Left lung (tissue), 10 donors: ENCODE measurements around the gene ZNF462. TPM values are rescaled to one million over a fixed set of nuclear protein-coding genes. Genes with fewer than 3 reads are reported as not detected.

ENCODE experiments used
- ATAC-seq: fragments of 200-7000 bp; cut with Tn5 transposase; one replicate; pipeline ENCODE4 v1.9.1; 2020; ENCODE audit warnings: moderate library complexity
- DNase-seq, 4 donors: peaks; one replicate each; pipeline ENCODE4 v3.0.0-alpha.2; 2013 to 2020
- H3K27ac ChIP-seq, 2 donors: fragments of 200-600 bp; sonication (generic) in 1 of 2; one replicate each; pipeline versions ENCODE4 v1.5.0 to v1.8.0; 2020 to 2021
- H3K27me3 ChIP-seq, 2 donors: fragments of 200-600 bp; sonication (generic) in 1 of 2; one replicate each; pipeline versions ENCODE4 v1.5.0 to v1.8.0; 2020 to 2021
- H3K36me3 ChIP-seq, 2 donors: fragments of 200-600 bp; sonication (generic) in 1 of 2; one replicate each; pipeline versions ENCODE4 v1.5.0 to v1.8.0; 2020 to 2021
- H3K4me1 ChIP-seq, 2 donors: fragments of 200-600 bp; one replicate each; pipeline ENCODE4 v1.8.0; 2021
- H3K4me3 ChIP-seq, 2 donors: fragments of 200-600 bp; sonication (generic) in 1 of 2; one replicate each; pipeline versions ENCODE4 v1.5.0 to v1.8.0; 2020 to 2021; ENCODE audit warnings: mild to moderate bottlenecking in 1 of 2
- H3K9me3 ChIP-seq, 2 donors: fragments of 200-600 bp; sonication (generic) in 1 of 2; one replicate each; pipeline versions ENCODE4 v1.5.0 to v1.8.0; 2020 to 2021
- intact Hi-C, 2 donors: fragments of 100-400 bp; cut with DNase I; formaldehyde crosslinking; loops; one replicate each; pipeline versions ENCODE4 v1.11.2 to v1.14.2; 2022
- polyA plus RNA-seq, 6 donors: library from polyadenylated mRNA; unstranded; fragments of 120-200 nt; gene quantifications; one replicate each; pipeline ENCODE4 v1.2.1, GENCODE V29; 2013; ENCODE audit not compliant: insufficient read length in 6 of 6
- total RNA-seq, 2 donors: library from RNA; stranded (reverse); fragmentation: NEBNext Ultra II Directional; extraction: Animal tissue kit (Norgen Biotek cat#: 25700); gene quantifications; one replicate each; pipeline ENCODE4 v1.2.1, GENCODE V29; 2021
- TF ChIP-seq, protein P1 (sequence below), 2 donors: fragments of 200-600 bp; sonication (generic) in 1 of 2; IDR thresholded peaks; one replicate each; pipeline versions ENCODE4 v1.5.0 to v1.8.0; 2021; ENCODE audit warnings: antibody characterized with exemption in 2 of 2
- donor health status: DM: no; HTN: yes; CAD: no.
- donor health status: DM: no; HTN: no; CAD: no.

ZNF462 gene
- total and polyA plus RNA-seq, 8 donors = 26.9 to 41.4 (median 30.8) TPM

DNA sequence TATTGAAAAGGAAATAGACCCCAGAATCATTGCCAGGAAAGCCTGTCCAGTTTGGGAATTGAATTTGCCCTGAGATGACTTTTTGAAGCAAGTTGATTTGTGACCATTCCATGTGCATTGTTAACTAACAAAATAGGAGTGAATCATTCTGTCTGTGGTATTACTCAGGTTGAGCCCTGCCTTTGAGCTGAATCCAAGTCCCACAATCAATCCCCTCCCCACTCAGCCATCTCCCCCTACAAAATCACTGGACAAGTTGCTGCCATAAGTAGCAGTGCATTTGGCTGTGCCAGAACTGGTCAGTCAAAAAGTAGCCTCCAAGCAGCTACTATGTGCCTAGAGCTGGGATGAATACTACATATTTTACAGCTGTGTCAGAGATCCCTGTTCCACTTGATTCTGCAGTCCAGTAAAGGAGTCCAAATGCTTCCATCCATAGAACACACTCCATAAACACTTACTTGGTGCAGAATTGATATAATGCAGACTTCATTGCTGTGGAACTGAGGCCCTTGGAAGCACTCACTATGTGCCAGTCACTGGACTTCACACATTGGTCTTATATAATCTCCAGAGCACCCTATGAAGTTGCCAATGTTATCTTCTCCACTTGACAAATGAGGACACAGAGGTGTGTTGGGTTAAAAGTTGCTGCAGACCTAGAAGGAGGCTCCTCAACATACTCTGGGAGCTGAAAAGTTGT is 96.1 kb downstream of the ZNF462 start:
- Histone ChIP-seq H3K4me1 (peaks cover 0 to 3% of the 10 kb centered on the region in 2 donors), H3K9me3 (no peaks in the 10 kb centered on the region), H3K36me3 (no peaks in the 10 kb centered on the region), H3K27me3 (no peaks in the 10 kb centered on the region), H3K4me3 (no peak overlapping the region), H3K27ac (no peak overlapping the region)
- ATAC-seq = no peak
- DNase-seq = no peak
- intact Hi-C loops = no loop called here
- TF ChIP-seq, protein P1, sequence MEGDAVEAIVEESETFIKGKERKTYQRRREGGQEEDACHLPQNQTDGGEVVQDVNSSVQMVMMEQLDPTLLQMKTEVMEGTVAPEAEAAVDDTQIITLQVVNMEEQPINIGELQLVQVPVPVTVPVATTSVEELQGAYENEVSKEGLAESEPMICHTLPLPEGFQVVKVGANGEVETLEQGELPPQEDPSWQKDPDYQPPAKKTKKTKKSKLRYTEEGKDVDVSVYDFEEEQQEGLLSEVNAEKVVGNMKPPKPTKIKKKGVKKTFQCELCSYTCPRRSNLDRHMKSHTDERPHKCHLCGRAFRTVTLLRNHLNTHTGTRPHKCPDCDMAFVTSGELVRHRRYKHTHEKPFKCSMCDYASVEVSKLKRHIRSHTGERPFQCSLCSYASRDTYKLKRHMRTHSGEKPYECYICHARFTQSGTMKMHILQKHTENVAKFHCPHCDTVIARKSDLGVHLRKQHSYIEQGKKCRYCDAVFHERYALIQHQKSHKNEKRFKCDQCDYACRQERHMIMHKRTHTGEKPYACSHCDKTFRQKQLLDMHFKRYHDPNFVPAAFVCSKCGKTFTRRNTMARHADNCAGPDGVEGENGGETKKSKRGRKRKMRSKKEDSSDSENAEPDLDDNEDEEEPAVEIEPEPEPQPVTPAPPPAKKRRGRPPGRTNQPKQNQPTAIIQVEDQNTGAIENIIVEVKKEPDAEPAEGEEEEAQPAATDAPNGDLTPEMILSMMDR (IDR thresholded peaks at IDR 0.05) = no peak

DNA sequence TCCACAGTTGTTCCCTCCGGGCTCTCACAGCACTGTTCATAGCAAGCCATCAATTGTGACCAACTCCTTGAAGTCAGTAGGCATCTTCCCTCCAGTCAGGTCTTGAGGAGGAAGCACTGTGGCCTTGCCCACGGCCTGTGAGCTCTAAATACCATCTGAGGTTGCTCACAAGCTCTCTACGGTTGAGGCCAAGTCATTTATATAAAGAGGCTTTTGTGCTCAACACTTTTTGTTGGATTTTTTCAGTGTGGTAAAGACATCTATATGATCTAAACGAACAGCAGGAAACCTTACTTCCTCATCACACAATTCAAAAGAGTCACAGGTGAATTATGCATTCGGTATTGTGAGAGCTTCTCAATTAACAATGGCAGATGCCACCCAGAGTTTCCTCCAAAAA is 97.3 kb downstream of the ZNF462 start:
- H3K36me3 ChIP-seq = no peaks in the 10 kb centered on the region
- peaks cover 0 to 3% of the 10 kb centered on the region in 2 donors for H3K4me1 ChIP-seq
- ATAC-seq (no peak), DNase-seq (no peak)
- H3K27me3 ChIP-seq = no peaks in the 10 kb centered on the region
- H3K4me3 ChIP-seq = no peak overlapping the region
- H3K9me3 ChIP-seq = no peaks in the 10 kb centered on the region
- TF ChIP-seq, protein P1 (IDR thresholded peaks at IDR 0.05) = no peak
- H3K27ac ChIP-seq = no peak overlapping the region
- intact Hi-C loops = no loop called here

DNA sequence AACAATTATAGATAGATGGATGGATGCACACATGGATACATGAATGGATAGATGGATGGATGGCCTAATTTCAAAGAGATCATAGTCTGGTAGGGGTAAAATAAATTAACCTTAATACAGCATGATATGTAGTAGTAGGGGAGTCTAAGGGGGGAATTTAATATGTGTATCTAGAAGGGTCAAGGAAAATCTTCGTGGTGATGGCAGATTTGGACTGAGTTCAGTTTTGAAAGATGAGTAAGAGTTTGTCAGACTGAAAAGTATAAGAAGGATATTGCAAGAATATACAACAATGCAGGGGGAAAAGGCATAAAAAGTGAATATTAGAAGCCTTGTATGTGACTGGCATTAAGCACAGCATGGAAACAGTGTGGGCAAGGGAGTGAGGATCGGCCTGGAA is 98.7 kb downstream of the ZNF462 start:
- H3K27me3 ChIP-seq = no peaks in the 10 kb centered on the region

DNA sequence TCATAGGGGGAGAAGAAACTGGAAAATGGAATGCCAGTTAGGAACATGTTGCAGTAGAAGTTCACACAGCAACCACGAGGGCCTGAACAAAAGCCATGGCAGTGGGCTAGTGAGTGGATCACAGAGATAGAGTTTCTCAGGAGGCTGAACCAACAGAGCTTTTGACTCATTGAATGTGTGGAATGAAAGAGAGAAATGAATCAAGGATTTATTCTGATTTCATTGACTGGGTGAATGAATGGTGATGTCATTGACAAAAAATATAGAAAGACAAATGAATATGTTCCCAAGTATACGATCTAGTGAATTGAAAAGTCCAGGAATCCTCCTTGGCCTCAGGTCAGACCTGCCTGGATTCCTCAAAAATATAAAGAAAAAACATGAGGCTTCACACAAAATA is 99.2 kb downstream of the ZNF462 start:
- intact Hi-C loops = no loop called here
- ATAC-seq (no peak), DNase-seq (no peak)
- Histone ChIP-seq H3K4me3 (no peak overlapping the region), H3K4me1 (peaks cover 0 to 3% of the 10 kb centered on the region in 2 donors), H3K27ac (peak overlapping the region in 1 of 2 donors; percentile 24), H3K9me3 (no peaks in the 10 kb centered on the region), H3K36me3 (no peaks in the 10 kb centered on the region), H3K27me3 (no peaks in the 10 kb centered on the region)
- TF ChIP-seq, protein P1 (IDR thresholded peaks at IDR 0.05) = no peak

More for the DNA sequence above, 98.7 kb downstream of the ZNF462 start:
- peaks cover 0 to 3% of the 10 kb centered on the region in 2 donors for H3K4me1 ChIP-seq
- intact Hi-C loops = no loop called here
- TF ChIP-seq, protein P1 (IDR thresholded peaks at IDR 0.05) = no peak
- no peaks in the 10 kb centered on the region for H3K9me3 ChIP-seq
- no peak overlapping the region for H3K4me3 ChIP-seq
- no peaks in the 10 kb centered on the region for H3K36me3 ChIP-seq
- DNase-seq (no peak), ATAC-seq (no peak)
- H3K27ac ChIP-seq = peak overlapping the region in 1 of 2 donors; percentile 24

DNA sequence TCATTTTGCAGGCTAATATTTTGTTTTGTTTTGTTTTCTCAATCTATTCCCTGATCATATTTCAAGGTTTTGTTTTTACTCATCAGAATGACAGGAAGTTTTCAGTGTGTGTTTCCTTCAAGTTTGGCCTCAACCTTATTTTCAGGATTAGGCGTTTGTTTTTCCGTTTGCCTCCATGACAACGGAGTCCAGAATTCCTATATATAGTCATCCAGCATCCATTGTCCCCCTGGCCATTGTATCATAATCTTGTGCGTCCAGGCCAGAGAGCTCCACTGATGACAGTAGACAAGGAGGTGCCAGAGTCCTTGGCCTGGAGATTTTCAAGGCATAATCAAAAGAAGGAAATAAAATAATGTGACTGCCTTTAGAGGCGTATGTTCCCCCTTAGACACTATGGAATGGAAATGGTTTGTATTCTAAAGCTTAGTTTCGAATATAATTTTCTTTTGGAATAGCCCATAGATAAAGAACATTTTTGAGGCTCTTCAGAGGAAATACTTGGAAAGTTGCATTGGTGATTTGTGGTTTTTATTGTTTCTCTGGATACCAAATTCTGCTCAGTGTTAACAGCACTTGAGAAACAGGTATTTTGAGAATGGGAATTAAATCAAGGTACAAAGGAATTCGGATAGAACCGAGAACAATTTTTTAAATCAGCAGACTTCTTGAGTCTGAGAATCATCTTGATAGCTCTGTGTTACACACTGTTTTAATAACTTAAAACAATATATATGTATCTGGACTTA is 99.8 kb downstream of the ZNF462 start:
- H3K27ac ChIP-seq = peak overlapping the region; percentile 34 to 50
- H3K4me1 ChIP-seq = peaks cover 0 to 3% of the 10 kb centered on the region in 2 donors
- no peaks in the 10 kb centered on the region for H3K36me3 ChIP-seq
- H3K9me3 ChIP-seq = no peaks in the 10 kb centered on the region
- intact Hi-C loops = no loop called here
- peak in 1 of 4 donors; percentile 35 for DNase-seq
- ATAC-seq = peak; percentile 44
- no peaks in the 10 kb centered on the region for H3K27me3 ChIP-seq
- TF ChIP-seq, protein P1 (IDR thresholded peaks at IDR 0.05) = no peak
- no peak overlapping the region for H3K4me3 ChIP-seq
